Measurements from ENCODE around the gene RNF157.
A peak's percentile ranks its signal among the peaks of the same experiment; 100 is the strongest.

The RNF157 gene

DNA sequence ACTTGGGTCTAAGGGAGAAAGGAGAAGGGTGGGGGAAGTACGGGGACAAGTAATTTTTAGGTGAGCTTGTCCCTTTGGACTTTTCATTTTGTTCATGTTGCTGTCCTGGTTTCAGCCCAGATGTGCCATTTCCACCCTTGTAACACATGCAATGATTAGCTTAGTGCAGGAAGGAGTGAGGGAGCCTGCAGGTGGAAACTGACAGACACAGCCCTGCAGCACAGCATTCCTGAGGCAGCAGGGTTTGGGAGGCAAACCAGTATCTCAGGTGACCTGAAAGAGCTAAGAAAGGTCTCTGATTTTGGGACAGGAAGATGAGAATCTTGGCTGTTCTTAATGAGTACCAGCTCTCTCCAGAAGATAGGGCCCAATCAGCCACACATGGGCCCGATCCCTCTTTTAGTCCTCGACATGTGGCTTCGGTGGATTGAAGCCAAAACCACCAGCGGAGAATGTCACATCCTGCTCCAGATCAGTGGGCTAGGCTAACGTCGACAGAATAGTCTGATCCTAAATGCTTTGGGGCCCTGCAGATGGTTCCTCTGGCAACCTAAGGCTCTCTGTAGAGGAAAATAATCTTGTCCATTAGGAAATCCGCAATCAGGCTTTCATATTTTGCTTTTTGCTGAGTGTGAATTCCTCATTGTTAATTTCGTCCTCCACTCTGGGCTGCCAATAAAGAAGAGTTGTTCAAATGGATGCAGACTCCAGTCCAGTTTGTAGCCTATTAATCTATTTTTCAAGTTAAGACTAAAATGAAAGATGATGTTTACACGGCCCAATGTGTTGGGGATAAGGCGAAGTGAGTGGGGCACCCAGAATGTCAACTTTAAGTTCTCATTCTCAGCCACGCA lies 3.8 kb upstream of the RNF157 start:
- no peak overlapping the region for H3K4me3 ChIP-seq (ENCODE audit: low read depth, low read length)
- TF ChIP-seq, protein P1, sequence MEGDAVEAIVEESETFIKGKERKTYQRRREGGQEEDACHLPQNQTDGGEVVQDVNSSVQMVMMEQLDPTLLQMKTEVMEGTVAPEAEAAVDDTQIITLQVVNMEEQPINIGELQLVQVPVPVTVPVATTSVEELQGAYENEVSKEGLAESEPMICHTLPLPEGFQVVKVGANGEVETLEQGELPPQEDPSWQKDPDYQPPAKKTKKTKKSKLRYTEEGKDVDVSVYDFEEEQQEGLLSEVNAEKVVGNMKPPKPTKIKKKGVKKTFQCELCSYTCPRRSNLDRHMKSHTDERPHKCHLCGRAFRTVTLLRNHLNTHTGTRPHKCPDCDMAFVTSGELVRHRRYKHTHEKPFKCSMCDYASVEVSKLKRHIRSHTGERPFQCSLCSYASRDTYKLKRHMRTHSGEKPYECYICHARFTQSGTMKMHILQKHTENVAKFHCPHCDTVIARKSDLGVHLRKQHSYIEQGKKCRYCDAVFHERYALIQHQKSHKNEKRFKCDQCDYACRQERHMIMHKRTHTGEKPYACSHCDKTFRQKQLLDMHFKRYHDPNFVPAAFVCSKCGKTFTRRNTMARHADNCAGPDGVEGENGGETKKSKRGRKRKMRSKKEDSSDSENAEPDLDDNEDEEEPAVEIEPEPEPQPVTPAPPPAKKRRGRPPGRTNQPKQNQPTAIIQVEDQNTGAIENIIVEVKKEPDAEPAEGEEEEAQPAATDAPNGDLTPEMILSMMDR (IDR thresholded peaks at IDR 0.05; ENCODE audit: insufficient read depth, low read depth, low read length, missing control alignments), result no peak
- no peak for DNase-seq (ENCODE audit: low read depth)

GRCh38 chr17:76241691-76242255 lies 1.5 kb upstream of the RNF157 start:
- no peak for DNase-seq (ENCODE audit: low read depth)
- H3K4me3 ChIP-seq (ENCODE audit: low read depth, low read length), result no peak overlapping the region
- TF ChIP-seq, protein P1 (IDR thresholded peaks at IDR 0.05; ENCODE audit: insufficient read depth, low read depth, low read length, missing control alignments), result no peak

DNA sequence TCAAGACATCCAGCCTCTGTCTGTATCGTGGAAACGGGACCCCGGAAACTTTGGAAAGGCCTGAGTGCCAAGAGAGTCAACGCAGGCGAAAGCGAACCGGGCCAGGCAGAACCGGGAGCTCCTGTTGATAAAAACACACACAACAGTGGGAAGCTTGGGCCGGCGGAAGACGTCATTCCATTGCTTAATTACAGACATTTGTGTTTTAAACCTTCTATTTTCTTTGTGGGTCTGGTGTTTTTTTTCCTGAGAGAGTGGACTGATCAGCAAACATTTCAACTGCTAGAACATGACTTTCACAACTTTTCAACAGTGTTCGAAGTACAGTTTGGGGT lies 878 bp upstream of the RNF157 start:
- no peak for DNase-seq (ENCODE audit: low read depth)
- peak overlapping the region; percentile 96 for H3K4me3 ChIP-seq (ENCODE audit: low read depth, low read length)
- TF ChIP-seq, protein P1 (IDR thresholded peaks at IDR 0.05; ENCODE audit: insufficient read depth, low read depth, low read length, missing control alignments), result no peak

DNA sequence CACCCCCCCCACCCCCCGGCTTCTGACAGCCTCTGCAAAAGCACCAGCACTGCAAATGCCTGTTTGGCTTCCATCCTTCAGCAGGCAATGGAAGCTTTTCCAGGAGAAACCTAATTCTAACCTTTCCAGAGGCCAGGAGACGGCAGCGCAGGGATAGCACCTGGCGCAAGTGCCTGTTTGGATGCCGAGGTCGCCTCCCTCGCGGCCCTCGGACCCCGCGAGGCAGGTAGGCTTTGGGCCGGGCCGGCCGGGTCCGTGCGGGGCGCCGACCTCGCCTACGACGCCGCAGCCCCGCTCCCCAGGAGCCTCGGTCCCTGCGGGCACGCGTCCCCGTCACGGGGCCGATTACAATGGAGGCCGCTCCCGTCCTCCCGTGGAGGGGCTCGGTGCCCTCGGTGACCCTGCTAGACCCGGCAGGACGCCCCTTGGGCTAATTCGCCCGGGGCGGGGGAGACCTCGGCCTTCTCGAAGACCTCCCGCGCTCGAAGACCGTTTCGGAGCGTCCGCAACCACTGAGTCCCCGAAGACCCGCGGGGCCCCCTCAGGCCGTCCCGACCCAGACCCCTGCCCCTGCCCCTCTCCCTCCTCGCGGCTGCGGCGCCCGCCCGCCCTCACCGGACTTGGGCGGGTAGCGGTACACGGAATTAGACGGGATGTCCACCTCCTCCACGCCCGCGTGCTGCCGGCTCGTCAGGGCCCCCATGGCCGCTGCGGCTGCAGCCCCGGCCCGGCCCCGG lies 587 bp downstream of the RNF157 start:
- H3K4me3 ChIP-seq (ENCODE audit: low read depth, low read length), result peak overlapping the region; percentile 65
- TF ChIP-seq, protein P1 (IDR thresholded peaks at IDR 0.05; ENCODE audit: insufficient read depth, low read depth, low read length, missing control alignments), result no peak
- no peak for DNase-seq (ENCODE audit: low read depth)

GRCh38 chr17:76238847-76239537 lies 1.3 kb downstream of the RNF157 start:
- TF ChIP-seq, protein P1 (IDR thresholded peaks at IDR 0.05; ENCODE audit: insufficient read depth, low read depth, low read length, missing control alignments), result no peak
- peak; percentile 64 for DNase-seq (ENCODE audit: low read depth)
- peak overlapping the region; percentile 65 for H3K4me3 ChIP-seq (ENCODE audit: low read depth, low read length)

GRCh38 chr17:76237859-76238313 lies 2.4 kb downstream of the RNF157 start:
- H3K4me3 ChIP-seq (ENCODE audit: low read depth, low read length), result no peak overlapping the region; the same call in 1 of the 2 replicates
- no peak for DNase-seq (ENCODE audit: low read depth)
- TF ChIP-seq, protein P1 (IDR thresholded peaks at IDR 0.05; ENCODE audit: insufficient read depth, low read depth, low read length, missing control alignments), result no peak
